HG03469 (cell line): ENCODE results near the gene CYP4B1.
"Not testable (repeated sequence)": the region's sequence is repeated elsewhere in the genome, so short reads cannot be mapped to it uniquely, and the experiment has no call there.

Source experiments
- ATAC-seq: cut with Tn5 transposase; IDR thresholded peaks from one replicate; pipeline ENCODE4 v1.9.1; 2021; ENCODE audit warnings: mild to moderate bottlenecking, moderate library complexity, moderate number of reproducible peaks; ENCODE audit not compliant: unreplicated experiment

Gene CYP4B1

DNA sequence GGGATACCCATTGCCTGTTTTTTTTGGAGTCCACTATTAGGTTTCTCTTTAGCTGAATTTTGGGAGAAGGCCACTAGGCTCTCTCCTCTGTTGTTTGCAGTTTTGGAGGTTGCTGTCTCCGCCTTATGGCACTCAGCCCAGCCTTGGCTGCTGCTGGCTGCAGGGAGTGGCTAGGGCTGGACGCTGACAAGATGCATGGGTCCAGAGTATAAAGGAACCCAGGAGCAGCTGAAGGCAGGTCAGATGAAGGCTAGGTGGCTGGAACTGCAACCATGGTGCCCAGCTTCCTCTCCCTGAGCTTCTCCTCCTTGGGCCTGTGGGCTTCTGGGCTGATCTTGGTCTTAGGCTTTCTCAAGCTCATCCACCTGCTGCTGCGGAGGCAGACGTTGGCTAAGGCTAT is at the start of gene CYP4B1:
TSS of gene CYP4B1 (plus strand) at position 237 of the 400 bp plus-strand sequence. CDS start at position 273, 36 bp downstream.
- ATAC-seq, result no peak

DNA sequence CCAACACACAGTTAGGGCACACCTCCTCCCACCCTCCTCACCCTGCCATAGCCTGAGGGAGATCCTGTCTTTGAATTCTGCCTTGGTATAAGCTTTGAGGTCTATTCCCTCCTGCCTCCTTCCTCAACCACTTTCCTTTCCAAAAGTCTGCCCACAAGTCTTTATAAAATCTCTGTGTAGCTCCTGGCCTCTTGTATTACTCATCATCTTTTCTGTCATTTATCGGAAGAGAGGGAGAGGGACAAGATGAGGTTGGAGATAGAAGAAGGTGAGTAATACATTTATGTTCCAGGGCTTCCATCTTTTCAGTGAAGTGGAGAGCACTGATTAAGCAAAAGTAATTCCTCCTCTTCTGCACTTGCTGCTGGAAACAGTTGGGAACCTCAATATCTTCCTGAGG is 49.4 kb upstream of the CYP4B1 start:
- no peak for ATAC-seq

DNA sequence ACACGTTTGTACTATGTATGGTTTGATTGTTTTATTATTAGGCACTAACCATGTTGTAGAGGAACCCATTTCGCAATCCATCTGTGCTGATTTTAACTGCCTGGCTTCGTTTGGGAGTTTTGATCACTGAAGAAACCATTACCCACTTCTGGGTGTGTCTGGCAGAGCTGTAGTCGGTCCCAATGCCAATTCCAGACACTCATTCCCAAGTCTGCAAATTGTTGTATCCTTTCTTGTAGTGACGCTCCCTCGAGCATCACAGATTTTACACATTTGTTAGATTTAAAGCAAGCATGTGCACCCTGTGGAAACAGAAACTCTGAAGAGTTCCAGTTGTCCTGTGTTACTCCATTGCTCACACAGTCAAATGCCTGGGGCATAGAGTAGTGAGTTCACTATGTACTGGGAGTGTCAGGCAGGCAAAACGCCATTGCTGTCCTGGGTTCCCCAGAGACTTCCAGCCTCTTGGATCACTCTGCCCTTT is 48.9 kb upstream of the CYP4B1 start:
- ATAC-seq, result no peak

DNA sequence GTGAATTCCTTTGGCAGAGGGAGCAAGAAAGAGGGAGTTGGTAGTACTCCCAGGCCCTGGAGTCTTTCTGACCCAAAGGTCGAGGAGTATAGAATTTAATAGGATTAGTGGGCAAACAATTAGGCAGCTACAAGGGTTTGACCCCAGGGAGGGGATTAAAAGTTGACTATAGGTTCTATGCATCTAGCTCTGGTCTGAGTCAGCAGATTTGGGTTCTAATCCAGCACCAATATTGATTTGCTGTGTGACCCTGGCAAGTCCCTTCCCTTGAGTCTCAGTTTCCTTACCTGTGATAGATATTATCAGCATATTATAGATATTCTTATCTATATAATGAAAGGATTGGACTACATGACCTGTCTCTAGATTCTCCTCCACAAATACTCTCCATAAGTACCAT is 44.9 kb upstream of the CYP4B1 start:
- ATAC-seq, result no peak

DNA sequence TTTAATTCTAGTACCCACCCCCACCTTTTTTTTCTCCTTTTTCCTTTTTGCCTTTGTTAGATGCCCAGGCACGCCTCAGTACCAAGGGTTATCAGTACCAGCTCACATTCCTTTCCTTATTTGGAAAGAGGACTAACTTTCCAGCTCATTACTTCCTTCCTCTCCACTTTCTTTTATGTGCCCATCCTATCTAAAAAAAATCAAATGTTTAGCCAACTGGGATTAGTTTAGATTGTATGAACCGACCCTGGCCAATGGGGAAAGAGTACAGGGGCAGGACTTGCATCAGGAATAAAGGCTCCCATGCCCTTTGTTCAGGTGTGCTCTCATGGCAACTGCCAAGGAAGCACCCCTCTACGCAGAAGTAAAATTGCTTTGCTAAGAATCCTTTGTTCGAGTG is 44.1 kb upstream of the CYP4B1 start:
- ATAC-seq, result not testable (repeated sequence)

DNA sequence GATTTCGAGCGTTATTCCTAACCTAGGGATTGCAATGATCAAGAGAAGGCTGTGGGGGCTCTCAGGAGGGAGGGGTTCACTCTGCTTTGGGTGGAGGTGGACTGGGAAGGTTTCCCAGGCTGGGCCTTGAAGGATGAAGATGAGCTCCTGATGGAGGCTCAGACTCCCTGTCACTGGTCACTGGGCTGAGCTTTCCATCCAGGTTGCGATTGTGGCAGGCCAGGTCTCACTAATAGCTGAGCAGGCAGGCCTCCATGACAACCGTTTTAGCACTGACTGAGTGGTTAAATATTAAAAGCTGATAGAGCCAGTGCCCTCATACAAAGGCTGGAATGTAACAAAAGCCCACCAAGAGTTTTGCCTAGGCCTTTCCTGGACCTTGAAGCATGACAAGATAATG is 43.7 kb upstream of the CYP4B1 start:
- no peak for ATAC-seq

DNA sequence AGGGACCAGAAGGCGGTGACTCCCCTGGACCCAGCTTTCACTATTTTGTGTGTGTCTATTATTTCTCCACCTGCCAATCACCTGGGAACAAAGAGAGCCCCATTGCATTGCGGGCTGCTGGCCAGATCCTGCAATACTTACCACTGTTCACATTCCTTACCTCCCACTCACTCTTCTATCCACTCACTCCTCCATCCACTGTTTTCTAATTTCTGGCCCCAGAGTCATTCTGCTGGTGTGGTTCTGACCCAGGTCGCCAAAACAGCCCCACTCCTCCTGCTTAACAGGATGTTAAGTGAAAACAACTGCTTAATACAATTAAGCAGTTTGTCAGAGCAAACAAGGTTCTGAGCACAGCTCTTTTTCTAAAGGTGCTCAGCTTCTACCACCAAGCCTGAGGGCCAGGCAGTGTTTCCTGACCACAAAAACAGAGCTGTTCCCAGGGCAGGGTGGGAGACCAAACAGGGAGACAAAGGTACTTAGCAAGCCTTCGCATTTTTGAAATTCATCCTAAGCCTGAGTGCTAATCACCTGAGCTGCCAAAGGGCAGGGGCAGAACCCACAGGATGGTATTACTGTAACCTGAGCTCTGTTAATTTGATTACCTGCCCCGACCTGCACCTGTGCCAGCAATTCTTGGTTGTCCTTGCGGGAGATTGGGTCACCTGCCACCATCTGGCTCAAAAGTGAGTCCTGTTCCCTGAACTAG is 41.4 kb upstream of the CYP4B1 start:
- no peak for ATAC-seq

DNA sequence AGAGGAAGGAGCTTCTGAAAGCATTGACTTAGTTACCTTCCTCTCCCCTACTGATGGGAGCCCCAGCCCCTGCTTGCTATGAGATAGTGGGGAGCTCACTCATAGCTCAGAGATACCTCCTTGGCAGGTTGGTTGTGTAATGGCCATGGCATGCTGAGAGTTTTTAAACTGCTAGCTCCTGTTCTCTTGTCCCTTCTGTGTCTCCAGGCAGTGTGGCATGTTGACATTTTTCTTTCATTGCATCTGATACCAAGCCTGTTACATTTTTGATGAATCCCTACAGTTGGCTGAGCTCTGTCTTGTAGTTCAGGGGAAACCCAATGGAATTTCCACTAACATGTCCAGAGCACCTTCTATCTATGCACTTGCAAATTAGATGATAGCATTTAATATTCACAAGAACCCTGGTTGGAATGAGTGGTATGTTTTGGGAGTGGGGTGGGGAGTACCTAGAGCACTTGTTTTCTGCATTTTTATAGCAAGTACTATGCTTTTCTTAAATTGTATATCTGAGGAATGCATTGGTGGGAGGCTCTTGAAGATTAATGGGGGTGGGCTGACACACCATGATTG is 40.8 kb upstream of the CYP4B1 start:
- no peak for ATAC-seq

DNA sequence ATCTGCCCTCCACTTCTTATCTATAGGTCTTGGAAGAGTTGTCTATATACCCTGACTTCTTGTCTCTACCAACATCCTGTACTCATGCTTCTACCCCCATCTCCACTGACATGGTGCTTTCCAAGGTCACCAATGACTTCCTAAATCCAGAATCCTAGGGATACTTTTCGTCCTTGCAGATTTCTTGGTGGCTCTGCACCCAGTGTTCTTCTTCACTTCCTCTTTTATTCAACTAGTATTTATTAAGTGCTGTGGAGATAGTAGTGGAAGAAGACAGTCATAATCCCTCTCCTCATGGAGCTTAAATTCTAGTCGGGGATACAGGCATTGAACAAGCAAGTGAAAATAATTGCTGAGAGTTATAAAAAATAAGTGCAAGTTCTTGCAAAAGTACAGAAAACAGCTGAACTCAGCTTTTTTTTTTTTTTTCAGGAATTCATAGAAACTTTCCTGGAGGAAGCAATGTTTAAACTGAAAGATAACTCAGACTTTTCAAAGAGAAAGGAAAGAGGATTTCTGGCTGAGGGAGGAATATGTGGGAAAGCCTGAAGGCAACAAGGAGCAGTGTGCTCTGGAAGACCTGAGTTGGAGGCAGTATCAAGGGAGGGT is 38.2 kb upstream of the CYP4B1 start:
- no peak for ATAC-seq

DNA sequence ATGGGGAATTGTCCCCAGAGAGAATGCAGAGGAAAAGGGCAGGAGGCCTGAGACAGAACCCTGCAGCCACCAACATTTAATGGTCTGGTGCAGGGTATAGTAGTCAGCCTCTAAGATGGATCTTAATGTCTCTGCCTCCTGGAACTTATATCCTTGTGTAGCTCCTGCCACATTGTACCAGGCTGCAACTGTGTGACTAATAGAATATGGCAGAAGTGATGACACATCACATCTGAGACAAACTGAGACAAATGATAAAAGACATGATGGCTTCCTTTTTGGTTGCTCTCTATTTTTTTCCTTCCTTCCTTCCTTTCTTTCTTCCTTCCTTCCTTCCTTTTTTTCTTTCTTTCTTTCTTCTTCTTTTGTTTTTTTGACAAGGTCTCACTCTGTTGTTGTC is 37.1 kb upstream of the CYP4B1 start:
- no peak for ATAC-seq

DNA sequence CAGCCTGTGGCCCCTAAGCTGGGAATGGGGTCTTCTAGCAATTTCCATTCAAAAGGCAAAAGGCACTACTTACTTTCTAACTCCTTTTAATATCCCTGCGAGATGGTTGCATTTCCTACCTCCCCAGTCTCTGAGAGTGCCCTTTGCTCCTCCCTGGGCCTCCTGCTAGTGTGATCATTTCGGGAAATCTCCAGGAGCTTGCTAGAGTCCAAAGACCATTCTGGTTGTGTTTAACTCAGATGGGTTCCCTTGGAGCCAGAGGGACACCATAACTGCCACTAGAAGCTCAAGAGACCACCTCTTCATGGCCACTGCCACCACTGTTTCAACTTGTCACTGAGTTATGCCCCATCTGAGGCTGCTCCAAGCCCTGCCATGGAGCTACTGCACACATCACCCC is 34.4 kb upstream of the CYP4B1 start:
- no peak for ATAC-seq

DNA sequence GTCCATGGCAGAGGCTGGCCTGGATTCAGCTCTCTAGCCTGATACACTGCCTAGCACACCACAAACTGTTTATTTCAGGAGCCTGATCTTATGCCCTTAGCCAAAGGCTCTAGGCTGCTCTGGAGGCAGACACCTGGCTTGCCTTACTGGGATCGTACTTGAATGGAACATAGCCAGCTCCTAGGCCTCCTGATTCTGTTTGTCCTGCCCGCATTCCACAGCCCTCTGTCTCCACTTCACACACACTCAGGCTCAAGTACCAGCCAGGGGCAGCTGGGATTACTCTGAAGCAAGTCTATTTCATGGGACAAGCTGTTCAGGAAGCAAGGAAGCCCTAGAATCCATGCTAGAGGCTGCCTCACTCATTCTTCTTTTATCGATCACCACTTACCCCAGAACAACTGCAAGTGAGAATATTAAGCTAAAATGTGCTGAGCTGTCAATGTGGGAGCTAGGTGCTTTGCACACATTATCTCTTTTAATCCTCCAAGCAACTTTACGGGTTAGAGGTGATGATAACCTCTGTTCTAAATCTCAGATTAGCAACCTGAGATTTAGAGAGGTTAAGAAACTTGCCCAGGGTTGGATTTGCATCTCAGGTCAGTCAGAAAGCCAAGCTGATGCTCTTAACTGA is 31.1 kb upstream of the CYP4B1 start:
- no peak for ATAC-seq

DNA sequence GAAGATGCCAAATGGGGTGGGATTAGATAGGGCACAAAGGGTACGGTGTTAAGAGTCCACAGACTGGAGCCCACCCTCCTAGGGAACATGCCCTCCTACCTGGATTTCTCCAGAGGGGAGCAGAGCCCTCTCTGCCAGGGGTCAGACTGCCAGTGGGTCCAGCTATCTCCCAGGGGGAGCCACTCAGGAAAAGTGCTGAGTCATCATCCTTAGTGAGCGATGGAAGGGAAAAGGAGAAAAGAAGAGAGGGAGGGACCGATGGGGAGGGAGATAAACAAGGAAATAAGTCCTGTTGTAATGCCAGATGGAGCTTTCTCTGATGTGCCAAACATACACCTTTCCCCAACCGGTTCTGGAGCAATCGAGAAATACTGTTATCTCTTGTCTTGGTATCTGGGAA is 30.4 kb upstream of the CYP4B1 start:
- ATAC-seq, result no peak

DNA sequence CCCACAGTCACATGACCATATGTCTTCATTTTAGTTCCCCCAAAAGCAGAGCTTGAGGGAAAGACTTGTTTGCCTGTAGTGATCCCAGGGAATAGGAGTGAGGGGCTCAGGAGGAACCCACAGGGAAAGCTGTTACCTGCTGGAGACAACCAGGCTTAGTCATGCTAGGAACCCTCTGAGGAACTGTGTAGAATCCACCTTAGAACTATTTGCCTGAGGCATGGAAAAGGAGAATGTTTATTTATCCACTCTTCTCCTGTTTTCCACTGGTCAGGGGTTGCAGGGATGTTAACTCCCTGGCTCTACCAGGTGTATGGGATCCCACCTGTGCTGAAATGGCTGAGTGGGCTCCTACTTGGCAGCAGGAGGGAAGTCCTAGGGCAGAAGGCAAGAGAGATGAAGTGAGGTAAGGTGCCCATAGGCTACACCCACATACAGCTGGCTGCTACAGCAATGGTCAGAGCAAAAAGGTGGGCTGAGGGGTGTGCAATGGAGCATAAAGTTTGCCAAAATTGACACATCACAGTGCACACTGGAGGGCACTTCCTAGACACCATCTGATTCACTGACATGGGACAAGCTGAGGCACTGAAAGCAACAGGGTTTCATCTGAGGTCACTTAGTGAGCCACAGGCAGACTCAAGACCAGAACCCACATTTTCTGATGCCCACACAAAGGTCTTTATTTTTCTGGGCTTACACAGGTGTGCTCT is 29.7 kb upstream of the CYP4B1 start:
- no peak for ATAC-seq

DNA sequence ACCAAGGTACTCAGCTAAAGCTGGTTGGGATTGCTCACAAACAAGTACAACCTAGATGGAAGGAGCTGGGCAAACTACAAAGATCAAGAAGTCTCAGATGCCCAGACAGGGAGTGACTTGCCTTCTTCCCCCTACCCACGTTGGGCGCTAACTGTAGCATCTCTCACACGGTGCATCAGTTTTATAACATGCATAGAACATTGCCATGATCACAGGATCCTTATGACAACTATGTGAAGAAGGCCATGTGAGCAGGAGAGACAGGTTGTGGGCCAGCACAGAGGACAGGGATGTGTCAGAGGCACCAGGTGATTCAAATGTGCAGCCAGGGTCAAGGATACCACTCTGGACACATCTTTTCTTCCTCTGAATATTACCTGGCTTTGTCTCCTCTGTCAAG is 28.3 kb upstream of the CYP4B1 start:
- no peak for ATAC-seq

DNA sequence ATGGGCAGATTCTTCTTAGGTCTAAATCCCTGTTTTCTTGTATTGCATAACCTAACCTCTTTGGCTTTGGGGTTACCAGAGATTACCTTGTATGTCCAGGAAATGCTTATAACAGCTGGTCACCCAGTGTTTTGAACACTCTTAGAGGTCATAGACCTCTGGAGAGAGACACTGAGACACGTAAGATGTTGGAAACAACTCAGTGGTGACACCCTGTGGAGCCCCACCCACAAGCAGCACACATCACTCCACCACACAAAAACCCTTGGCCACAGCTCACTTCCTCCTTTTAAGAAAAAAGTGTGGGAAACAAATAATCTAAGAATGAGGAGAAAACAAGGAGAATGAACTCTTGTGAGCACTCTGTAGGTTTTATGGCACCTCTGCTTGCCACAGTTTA is 26.3 kb upstream of the CYP4B1 start:
- ATAC-seq, result no peak

DNA sequence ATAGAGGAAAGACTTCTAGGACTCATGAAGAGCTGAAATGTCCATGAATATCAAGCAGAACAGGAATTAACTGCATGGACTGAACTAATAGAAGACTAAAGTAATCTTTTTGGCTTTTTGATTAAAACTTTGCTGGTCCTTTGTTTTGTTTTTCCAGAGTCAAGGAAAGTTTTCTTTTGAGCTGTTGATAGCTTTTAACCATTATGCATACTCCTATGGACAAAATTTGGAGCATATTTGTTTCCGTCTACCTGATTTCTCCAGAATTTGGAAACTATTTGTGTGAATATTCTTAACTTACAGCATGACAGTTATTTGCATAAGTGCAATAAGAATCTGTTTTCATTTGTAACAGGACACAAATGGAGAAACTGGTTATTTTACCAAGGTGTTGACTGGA is 24.5 kb upstream of the CYP4B1 start:
- ATAC-seq, result no peak

DNA sequence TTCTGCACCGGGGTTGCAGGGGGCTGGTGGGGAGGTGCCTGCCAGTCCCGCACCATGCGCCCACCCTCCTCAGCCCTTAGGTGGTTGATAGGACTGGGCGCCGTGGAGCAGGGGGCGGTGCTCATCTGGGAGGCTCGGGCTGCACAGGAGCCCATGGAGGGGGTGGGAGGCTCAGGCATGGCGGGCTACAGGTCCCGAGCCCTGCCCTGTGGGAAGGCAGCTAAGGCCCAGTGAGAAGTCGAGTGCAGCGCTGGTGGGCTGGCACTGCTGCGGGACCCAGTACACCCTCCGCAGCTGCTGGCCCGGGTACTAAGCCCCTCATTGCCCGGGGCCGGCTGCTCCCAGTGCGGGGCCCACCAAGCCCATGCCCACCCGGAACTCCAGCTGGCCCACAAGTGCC is 20.4 kb upstream of the CYP4B1 start:
- not testable (repeated sequence) for ATAC-seq

DNA sequence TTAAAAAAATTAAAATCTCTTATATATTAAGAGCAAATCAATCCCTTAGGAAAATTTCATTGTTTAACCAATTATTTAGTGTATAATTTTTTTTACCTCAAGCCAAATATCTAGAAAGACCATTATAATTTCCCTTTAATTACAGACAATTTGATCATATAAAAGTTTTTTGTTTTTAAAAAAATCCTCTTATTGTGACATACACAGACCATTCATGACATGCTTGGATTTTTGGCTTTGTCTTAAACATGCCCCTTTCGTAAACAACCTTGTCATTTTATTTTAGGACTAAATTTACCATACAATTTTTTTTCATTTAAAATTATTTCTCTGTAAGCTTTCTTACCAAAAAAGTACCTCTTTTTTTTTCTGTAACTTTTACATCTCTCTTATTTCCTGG is 14.2 kb upstream of the CYP4B1 start:
- no peak for ATAC-seq

DNA sequence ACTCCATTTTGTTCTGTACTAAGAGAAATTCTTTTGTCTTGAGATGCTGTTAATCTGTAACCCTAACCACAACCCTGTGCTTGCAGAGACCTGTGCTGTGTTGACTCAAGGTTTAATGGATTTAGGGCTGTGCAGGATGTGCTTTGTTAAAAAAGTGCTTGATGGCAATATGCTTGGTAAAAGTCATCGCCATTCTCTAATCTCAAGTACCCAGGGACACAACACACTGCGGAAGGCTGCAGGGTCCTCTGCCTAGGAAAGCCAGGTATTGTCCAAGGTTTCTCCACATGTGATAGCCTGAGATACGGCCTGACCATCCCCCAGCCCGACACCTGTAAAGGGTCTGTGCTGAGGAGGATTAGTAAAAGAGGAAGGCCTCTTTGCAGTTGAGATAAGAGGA is 10.2 kb upstream of the CYP4B1 start:
- not testable (repeated sequence) for ATAC-seq

DNA sequence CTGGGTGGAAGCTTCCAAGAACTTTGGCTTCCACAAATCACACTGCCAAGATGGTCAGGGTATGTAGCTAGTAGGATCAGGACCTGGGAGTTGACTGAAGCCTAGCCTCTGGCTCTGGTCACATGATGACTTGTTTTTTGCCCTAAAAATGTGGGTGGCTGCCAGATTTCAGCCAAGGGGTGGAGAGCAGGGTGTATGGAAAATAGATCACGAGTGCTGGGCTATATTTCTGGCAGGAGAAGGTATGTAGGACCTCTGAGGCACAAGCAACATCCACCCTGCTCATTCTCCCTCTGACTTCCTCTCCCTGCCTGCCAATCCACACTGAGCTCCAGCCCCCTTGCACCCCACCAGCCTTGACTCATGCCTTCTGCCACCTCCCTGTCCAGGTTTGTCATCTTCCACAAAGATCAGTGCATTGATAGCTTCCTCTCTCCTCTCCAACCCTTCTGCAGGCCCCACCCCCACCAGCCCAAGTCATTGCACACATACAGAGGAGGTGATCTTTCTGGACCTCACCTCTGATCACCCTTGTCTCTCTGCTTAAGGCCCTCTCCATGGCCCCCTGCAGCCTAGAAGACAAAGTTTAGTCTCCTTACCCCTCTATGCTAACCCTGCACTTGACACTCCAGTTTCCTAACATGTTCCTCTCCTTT is 8.3 kb upstream of the CYP4B1 start:
- ATAC-seq, result no peak
